HG03175 (cell line): Measurements from ENCODE around the gene SAA2.
A peak's percentile ranks its signal among the peaks of the same experiment; 100 is the strongest.
"Not testable (repeated sequence)": the region's sequence is repeated elsewhere in the genome, so short reads cannot be mapped to it uniquely, and the experiment has no call there.

Experiments
- ATAC-seq: cut with Tn5 transposase; IDR thresholded peaks from one replicate; pipeline ENCODE4 v1.9.1; 2021; ENCODE audit warnings: mild to moderate bottlenecking, moderate library complexity; ENCODE audit not compliant: unreplicated experiment

SAA2 gene

DNA sequence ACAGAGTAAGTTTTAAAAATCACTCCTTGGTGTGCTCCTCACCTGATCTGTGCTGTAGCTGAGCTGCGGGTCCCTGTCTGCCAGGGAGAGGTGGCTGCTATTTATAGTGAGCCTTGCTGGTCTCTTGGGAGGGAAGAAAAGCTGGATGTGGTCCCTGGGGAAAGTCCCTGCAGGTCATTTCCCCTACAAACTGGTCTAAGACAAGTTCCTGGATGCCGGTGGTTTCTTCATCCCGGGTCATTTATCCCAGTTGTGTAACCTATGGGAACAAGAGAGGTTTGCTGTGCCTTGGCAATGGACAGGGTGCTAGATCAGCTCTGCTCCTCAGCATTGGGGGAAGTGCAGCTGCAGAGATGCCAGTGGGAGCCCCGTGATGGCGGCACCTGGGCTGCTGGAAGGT lies at the start of gene SAA2:
Gene SAA2, minus strand, starts transcription at position 108 of the 400 bp plus-strand sequence. CDS start 657 bp downstream, outside the sequence.
- no peak for ATAC-seq

DNA sequence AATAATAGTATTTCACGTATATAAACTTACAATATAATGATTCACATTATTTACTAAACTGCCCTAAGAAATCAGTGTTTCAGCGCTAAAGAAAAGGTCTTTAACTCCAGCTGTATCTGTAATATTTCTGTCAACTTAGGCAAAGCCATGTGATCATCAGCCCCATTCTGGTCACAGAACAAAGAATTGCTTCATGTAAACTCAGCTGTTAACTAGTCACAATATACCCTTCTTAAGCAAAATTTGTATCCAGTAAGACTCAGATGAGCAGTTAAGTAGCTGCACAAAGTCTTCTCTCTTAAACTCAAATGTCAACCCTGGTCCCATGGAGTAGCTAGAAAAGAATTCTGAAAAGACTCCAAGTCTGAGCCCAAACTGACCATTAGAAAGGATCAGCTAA lies 46.8 kb upstream of the SAA2 start:
- no peak for ATAC-seq

DNA sequence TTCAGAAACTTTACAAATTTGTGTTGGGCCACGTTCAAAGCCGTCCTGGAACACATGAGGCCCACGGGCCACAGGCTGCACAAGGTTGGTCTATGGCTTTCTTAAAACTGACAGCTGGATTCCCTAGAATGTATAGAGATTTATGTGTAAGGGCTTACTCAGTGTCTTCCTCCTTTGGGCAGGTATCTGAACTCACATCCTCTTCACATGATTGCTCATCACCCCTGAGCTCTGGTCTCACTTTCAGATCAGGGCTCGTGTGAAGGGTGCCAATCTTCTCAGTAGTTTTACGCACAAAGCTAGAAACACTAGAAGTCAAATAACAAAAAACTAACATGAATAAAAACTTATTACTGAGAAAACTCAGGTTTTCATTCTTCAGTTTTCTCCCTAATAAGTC lies 46.4 kb upstream of the SAA2 start:
- ATAC-seq: no peak

DNA sequence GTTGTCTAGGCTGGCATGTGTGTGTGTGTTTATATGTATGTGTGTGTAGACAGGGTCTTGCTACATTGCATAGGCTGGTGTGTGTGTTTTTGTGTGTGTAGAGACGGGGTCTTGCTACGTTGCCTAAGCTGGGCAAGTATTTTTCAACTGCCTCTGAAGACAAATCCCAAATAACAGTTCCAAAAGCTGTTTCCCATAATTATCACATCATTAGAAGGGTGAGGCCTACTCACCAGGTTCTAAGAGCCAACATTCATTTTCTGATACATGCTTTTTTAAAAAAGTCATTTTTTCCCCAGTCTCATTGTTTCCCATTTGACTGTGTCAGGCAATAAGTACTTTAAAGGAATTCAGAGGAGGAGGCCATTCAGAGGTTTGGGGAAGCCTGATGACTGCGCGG lies 40.4 kb upstream of the SAA2 start:
- no peak for ATAC-seq

DNA sequence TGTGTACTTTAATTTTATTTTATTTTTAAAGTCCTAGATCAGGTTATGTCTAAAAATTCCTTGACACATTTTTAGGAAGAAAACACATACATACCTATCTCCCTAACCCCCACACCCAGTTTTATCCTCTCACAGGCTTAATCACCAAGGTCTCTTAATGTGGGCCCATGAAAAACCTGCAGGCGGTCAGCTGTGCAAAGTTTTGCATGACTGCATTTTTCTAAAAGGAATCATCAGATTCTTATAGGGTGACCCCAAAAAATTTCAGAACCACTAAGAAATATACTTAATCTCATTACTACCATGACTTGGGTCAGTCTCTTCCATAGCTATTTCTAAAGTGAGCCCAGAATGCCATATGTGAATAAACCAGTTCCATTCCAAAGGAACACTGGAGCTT lies 37.4 kb upstream of the SAA2 start:
- ATAC-seq: no peak

DNA sequence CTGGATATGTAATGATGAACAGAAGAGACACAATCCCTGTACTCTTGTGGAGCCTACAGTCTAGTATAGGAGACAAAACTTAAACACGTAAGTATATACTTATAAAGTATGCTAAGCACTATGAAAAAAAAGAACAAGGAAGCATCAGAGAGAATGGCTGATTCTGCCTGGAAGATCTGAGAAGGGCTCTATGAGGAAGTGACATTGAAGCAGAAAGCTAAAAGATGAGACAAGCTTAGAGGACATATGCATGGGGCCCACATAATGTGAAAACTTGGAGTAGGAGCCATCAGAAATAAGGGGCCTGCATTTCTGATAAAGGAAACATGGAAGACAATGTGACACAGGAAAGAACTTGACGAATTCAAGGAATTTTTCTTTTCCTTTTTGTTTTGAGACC lies 34.2 kb upstream of the SAA2 start:
- ATAC-seq: no peak

DNA sequence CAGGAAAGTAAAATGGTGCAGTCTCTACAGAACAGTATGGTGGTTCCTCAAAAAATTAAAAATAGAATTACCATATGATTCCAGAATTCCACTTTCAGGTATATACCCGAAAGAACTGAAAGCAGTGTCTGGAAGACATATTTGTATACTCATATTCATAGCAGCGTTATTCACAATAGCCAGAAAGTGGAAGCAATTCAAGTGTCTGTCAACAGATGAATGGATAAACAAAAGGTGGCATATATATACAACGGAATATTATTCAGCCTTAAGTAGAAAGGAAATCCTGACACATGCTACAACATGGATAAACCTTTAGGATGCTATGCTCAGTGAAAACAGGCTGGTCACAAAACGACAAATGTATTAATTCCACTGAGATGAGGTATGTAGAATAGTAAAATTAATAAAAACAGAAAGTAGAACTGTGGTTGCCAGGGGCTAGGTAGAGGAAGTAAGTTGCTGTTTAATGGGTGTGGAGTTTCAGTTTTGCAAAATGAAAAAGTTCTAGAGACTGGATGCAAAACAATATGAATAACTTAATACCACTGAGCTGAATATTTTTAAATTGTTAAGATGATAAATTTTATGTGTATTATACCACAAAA lies 32.1 kb upstream of the SAA2 start:
- peak; percentile 88 for ATAC-seq

DNA sequence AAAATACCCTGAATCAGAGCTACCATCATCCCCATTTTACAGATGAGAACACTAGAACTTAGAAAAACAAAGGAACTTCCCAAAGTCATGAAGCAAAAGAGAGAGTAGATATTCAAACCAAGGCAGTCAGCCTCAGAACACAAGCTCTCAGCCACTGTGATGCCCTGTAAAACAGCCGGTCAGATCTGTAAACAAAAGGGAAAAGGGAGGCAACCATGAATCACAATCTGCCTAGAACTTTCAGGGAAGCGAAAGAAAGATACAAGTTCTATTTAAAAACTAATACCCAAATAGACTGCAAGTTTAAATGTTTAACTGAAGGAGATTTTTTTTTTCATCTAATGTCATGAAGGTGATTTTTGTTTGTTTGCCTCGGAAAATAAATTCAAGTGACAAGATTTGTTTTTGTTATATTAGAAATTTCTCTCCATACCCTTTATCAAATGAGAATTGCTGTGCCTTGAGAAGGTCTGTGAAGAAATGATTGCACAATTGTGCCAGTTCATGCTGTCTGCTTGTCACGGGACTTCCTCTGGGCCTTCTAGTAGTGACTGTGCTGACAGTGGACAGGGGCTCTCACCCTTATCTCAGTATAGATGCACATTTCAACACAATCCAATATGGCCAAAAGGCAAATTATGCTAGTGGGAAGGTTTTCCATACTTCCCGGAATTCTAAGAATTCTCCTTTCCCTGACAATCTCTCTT lies 29.2 kb upstream of the SAA2 start:
- ATAC-seq: no peak

DNA sequence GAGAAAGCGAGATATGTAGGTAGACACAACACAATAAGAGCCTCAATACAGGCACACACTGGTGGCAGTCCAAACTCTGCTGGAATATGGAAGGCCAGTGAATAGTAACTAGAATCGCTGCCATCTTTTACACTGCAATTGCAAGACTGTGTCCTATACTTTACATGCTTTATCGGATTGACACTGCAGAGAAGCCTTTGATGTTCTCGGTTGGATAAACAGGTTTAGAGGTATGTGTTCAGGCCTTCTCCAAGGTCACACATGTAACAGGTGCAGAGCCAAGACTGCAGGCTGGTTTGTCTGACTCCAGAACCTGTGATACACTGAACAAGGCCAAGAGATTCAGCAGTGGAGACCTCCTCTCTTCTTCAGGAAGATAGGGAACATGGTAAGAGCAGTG lies 22.7 kb upstream of the SAA2 start:
- no peak for ATAC-seq

DNA sequence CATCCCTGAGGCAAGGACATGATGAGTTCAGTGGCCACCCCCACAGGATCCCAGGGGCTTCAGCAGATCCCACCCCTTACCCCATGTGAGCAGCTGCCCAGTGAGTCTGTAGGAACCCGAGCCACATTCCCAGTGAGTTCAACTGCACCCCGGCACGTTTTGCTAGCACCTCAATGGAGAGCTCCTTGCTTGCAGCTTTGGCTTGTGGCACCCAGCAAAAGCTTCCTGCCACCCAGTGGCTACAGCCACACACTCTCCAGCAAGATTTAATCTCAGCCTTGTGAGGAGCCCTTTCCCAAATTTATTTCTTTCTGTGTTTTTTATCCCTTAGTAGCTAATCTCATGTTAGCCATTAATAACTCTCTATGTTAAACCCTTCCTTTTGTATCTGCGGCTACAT lies 21.6 kb upstream of the SAA2 start:
- no peak for ATAC-seq

DNA sequence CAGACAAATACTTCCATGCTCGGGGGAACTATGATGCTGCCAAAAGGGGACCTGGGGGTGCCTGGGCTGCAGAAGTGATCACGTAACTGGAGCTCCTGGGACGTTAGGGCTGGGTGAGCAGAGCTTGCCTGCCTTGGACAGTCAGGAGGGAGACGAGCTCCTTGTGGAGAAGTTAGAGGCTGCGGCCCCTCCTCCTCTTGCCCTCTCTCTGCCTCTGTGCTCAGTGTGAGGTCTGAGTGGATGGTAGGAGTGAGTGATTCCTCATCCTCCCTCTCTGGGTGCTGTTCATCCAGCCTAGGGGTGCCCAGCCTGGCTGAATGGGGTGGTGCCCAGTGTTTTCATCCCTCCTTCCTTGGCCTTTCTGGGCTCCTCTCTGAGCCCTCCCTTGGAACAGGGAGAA lies 20.8 kb upstream of the SAA2 start:
- not testable (repeated sequence) for ATAC-seq

DNA sequence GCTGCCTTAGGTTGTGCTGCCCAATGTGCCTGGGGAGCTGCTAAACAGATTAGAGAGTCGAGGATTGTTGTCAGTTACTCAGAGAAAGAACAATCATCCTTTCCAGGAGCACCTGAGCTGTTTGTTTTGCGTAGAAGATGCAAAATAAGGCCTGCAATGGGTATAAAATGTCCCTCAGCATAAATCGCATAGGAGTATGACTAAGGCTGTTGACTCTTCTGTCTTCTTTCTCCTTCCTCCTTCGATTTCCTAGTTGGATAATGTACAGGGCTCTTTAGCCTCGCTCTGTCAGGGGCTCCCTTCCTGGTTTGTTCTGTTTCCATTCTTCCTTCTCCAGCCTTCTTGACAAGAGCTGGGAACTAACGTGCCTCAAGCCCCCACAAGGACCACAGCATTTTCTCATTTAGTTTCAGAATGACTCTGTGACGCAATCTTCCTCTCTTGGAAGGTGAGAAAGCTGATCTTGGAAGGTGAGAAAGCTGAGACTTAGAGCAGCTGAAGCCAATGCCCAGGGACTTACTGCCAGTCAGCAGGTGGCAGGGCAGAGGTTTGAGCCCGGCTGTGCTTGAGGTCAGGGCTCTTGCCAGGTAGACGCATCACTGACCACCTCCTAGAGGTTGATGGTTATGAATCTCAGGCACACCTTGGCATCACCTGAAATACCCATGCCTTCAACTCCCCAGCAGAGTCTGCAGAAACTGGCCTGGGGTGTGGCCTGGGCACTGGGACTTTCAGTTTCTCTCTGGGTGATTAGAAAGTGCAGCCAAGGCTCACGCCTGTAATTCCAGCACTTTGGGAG lies 19.1 kb upstream of the SAA2 start:
- peak; percentile 74 for ATAC-seq

DNA sequence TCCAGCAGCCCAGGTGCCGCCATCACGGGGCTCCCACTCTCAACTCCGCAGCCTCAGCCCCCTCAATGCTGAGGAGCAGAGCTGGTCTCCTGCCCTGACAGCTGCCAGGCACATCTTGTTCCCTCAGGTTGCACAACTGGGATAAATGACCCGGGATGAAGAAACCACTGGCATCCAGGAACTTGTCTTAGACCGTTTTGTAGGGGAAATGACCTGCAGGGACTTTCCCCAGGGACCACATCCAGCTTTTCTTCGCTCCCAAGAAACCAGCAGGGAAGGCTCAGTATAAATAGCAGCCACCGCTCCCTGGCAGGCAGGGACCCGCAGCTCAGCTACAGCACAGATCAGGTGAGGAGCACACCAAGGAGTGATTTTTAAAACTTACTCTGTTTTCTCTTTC lies 17.5 kb upstream of the SAA2 start, which contains the start of gene SAA1:
Gene SAA1, plus strand, starts transcription at position 316 of the 400 bp plus-strand sequence. CDS start 624 bp downstream, outside the sequence.
- no peak for ATAC-seq

DNA sequence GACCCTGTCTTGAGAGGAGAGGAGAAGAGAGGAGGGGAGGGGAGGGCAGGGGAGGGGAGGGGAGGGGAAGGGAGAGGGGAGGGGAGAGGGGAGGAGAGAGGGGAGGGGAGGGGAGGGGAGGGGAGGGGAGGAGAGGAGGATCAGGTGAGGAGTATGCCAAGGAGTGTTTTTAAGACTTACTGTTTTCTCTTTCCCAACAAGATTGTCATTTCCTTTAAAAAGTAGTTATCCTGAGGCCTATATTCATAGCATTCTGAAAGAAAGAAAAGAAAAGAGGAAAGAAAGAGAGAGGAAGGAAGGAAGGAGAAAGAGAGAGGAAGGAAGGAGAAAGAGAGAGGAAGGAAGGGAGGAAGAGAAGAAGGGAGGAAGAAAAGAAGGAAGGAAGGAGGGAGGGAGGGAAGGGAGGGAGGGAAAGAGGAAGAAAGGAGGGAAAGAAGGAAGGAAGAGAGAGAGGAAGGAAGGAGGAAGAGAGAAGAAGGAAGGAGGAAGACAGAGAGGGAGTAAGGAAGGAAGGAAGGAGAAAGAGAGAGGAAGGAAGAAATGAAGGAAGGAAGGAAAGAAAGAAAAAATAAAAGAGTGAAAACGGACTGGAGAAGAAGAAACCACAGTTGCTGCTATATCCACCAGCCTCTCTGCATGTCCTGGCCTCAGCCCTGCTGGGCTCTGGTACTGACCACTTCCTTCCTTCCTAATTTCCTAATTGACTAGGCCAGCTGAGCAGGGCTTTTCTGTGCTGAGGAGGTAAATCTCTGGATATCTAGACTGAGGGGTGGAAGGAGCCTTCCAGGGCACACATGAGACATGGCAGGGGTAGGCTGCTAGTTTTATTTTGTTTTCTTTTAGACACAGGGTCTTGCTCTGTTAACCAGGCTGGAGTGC lies 16.4 kb upstream of the SAA2 start:
- ATAC-seq: no peak

DNA sequence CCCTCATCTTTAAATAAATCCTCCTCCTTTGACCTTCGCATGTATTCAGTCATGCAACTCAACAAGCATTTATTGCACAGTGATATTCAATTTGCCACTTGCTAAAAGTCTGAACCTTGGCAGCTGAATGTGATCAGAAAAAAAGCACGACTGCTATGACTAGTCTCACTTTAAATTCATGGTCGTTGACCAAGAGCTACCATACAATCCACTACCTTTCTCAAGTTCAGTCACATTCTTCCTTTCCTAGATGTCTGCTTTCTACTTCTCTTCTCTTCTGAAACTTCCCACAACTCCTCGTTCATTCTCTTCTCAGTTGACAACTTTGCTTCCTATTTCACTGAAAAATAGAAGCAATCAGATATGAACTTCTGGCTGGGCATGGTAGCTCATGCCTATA lies 15.6 kb upstream of the SAA2 start:
- no peak for ATAC-seq

DNA sequence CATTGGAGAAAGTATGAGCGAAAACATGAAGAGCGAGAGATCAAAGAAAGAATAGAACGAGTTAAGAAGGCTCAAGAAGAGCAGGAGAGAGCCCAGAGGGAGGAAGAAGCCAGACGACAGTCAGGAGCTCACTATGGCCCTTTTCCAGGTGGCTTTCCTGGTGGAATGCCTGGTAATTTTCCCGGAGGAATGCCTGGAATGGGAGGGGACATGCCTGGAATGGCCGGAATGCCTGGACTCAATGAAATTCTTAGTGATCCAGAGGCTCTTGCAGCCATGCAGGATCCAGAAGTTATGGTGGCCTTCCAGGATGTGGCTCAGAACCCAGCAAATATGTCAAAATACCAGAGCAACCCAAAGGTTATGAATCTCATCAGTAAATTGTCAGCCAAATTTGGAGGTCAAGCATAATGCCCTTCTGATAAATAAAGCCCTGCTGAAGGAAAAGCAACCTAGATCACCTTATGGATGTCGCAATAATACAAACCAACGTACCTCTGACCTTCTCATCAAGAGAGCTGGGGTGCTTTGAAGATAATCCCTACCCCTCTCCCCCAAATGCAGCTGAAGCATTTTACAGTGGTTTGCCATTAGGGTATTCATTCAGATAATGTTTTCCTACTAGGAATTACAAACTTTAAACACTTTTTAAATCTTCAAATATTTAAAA lies 14.3 kb upstream of the SAA2 start:
- not testable (repeated sequence) for ATAC-seq

DNA sequence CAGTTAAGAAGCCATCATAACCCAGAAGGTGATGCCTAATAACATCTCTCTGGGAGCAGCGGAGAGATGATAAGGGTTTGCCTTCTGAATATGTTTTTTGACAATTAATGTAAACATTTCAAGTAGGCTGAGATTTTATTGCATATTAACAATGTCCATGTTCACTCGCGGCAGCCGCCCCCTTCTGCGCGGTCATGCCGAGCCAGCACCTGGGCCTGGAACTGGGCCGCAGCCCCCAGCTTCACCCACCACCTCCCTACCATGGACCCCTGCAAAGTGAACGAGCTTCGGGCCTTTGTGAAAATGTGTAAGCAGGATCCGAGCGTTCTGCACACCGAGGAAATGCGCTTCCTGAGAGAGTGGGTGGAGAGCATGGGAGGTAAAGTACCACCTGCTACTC lies 13.3 kb upstream of the SAA2 start:
- no peak for ATAC-seq

DNA sequence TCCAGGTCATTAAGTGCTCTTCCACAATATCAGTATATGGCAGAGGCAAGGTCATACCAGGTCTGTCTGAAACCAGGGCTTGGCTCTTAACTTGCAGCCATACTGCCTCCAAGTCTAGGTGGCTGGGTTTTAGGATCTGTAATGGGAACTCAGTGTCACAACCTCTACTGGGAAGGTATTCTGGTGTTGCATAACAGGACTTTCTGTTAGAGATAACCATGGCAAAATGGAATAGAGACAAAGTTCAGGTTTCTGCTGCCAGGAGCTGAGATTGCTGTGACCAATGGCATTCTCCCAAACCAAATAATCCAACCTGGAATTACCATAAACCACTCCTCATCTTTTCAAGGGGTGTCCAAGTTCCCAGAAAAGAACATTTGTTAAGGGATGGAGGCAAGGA lies 10.8 kb upstream of the SAA2 start:
- no peak for ATAC-seq

DNA sequence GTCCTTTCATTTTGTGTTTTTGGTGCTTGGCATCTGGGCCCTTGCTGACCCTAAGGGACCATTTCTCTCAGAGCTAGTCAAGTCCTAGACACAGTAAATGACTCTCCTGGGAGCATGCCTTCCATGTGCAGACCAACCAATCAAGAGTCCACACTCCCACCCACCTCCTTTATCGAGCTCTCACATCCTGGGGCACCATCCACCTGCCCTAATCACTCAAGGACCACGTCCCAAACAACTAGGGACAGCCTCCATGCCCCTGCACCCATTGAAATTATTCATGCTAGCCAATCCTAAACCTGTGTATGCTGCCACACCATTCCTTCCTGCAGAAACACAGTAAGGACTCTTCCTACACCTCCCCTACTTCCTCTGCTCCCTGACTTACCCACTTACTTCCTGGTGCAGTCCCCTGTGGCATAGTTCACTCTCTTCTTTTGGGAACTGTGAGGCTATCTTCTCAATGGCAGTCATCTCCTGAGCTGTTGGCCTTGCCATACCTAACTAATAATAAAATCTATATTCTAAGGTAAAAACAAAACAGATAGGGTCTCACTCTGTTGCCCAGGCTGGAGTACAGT lies 6.4 kb upstream of the SAA2 start:
- no peak for ATAC-seq

DNA sequence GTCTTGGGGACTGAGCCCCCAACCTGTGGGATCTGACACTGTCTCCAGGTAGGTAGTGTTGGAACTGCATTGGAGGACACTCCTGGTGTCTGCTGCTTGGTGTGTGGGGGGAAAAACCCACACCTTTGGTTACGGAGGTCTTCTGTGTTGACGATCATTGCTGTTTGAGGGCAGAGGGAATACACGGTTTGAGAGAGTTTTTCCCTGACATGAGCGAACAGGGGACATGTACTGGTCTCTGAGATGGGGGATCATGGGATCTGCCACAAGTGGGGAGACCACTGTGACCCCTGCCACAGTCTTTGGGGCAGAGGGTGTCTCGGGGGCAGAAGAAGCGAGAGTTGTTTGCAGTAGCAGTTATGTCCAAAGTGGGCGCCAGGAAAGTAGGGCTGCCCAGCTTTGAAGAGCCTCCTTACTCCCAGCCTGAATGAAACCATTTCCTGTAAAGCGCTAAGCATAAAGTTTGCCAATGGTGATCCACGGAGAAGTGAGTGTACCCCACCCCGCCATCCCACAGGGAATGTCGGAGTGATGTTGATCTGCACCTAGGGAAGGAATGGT lies 5.4 kb upstream of the SAA2 start:
- ATAC-seq: no peak
